K562 (cell line): ENCODE results near the gene ACTR3C. TPM values are rescaled to one million over a fixed set of nuclear protein-coding genes. Genes with fewer than 3 reads are reported as not detected.

ENCODE experiments used
- ATAC-seq: fragments of 200-7000 bp; cut with Tn5 transposase; 3 replicates; pipeline ENCODE4 v1.9.1; 2020; ENCODE audit warnings: moderate library complexity
- BruUV-seq: library from RNA; stranded (reverse); fragments of 400-500 nt; replicated peaks from 2 replicates; lab custom pipeline; 2021; lab: Mats Ljungman, UMichigan
- CTCF ChIA-PET: fragments of 300-600 bp; formaldehyde crosslinking; extraction: SDS; loops from one replicate; lab custom pipeline; 2021; ENCODE audit warnings: low intra/inter-chr PET ratio; lab: Yijun Ruan, JAX
- POLR2A ChIA-PET: fragments of 300-600, 350-650 bp; sonication (Branson Sonifier 250); formaldehyde crosslinking; extraction: SDS; loops from one replicate; lab custom pipeline; 2021; ENCODE audit warnings: antibody characterized with exemption, inconsistent platforms; lab: Yijun Ruan, JAX
- DNase-seq, 4 experiments: peaks; one replicate each; pipeline versions ENCODE4 v3.0.0 to v3.0.0-alpha.2; 2011 to 2018; ENCODE audit warnings: low spot score in 3 of 4, mixed read lengths in 3 of 4; ENCODE audit errors: extremely low read depth in 1 of 4
- FAIRE-seq: peaks from 2 replicates; lab custom pipeline; 2011; peaks lifted over from hg19 to GRCh38; lab: Jason Lieb, UNC
- H2AFZ ChIP-seq: 2 replicates; pipeline ENCODE4 v1.6.0; 2011; ENCODE audit warnings: low read depth, low read length, control low read depth, inconsistent platforms
- H3K27ac ChIP-seq: fragments of 200-600 bp; 3 replicates; pipeline ENCODE4 v1.8.0; 2011; ENCODE audit warnings: low read depth, mild to moderate bottlenecking, control low read depth, inconsistent platforms, low read length, moderate library complexity, mixed read lengths; ENCODE audit errors: extremely low read depth
- H3K27me3 ChIP-seq, 2 experiments: fragments of 300-600 bp in 1 of 2; 2 replicates in 1 of 2; 3 replicates in 1 of 2; pipeline versions ENCODE4 v1.6.0 to v1.8.0; 2011; ENCODE audit warnings: inconsistent platforms in 2 of 2, low read length in 2 of 2, mild to moderate bottlenecking in 1 of 2, mixed read lengths in 1 of 2, moderate library complexity in 1 of 2; ENCODE audit not compliant: control insufficient read depth in 2 of 2, insufficient read depth in 2 of 2
- H3K36me3 ChIP-seq: fragments of 300-600 bp; 3 replicates; pipeline ENCODE4 v1.8.0; 2011; ENCODE audit warnings: mild to moderate bottlenecking, low read length, inconsistent platforms; ENCODE audit not compliant: control insufficient read depth, insufficient read depth
- H3K4me1 ChIP-seq, 2 experiments: fragments of 200-600 bp in 1 of 2; replicated peaks in 1 of 2; 2 replicates in 1 of 2; 3 replicates in 1 of 2; pipeline versions ENCODE4 v1.5.1 to v1.8.0; 2011; ENCODE audit warnings: inconsistent platforms in 2 of 2, low read length in 2 of 2, mild to moderate bottlenecking in 1 of 2, mixed read lengths in 1 of 2, moderate library complexity in 1 of 2; ENCODE audit not compliant: control insufficient read depth in 2 of 2, insufficient read depth in 2 of 2
- H3K4me2 ChIP-seq: 2 replicates; pipeline ENCODE4 v1.6.1; 2011; ENCODE audit warnings: low read length, control low read depth, inconsistent platforms, mixed read lengths; ENCODE audit not compliant: insufficient read depth
- H3K4me3 ChIP-seq: fragments of 200-600 bp; sonication (generic), shearing (Covaris generic); 2 replicates; pipeline ENCODE4 v1.5.1; 2016; ENCODE audit warnings: control low read depth, inconsistent platforms
- H3K79me2 ChIP-seq: fragments of 200-600 bp; 3 replicates; pipeline ENCODE4 v1.8.0; 2011; ENCODE audit warnings: low read length, inconsistent platforms; ENCODE audit not compliant: control insufficient read depth, insufficient read depth
- H3K9ac ChIP-seq, 2 experiments: 2 replicates each; pipeline versions ENCODE4 v1.6.0 to v1.6.1; 2011; ENCODE audit warnings: low read depth in 2 of 2, low read length in 2 of 2, control low read depth in 1 of 2, inconsistent platforms in 1 of 2, mild to moderate bottlenecking in 1 of 2, mixed read lengths in 1 of 2; ENCODE audit not compliant: insufficient read depth in 1 of 2
- H3K9me1 ChIP-seq: one replicate; pipeline ENCODE4 v1.6.0; 2011; ENCODE audit warnings: inconsistent platforms, mild to moderate bottlenecking, low read length, moderate library complexity; ENCODE audit not compliant: control insufficient read depth, insufficient read depth
- H3K9me3 ChIP-seq: replicated peaks from 2 replicates; pipeline ENCODE4 v1.5.1; 2011; ENCODE audit warnings: low read depth, low read length, inconsistent platforms; ENCODE audit not compliant: control insufficient read depth, insufficient read depth
- H4K20me1 ChIP-seq: replicated peaks from 2 replicates; pipeline ENCODE4 v1.6.1; 2011; ENCODE audit warnings: low read length, inconsistent platforms, mixed read lengths; ENCODE audit not compliant: control insufficient read depth, insufficient read depth
- FUS ChIP-seq: fragments of 200-400 bp; formaldehyde crosslinking; optimal IDR thresholded peaks from 2 replicates; pipeline ENCODE3; 2017; ENCODE audit warnings: low read depth, low read length
- GTF2E2 ChIP-seq: fragments of 200-800 bp; sonication (Bioruptor generic); IDR thresholded peaks from 2 replicates; pipeline ENCODE4 v1.6.1; 2016; ENCODE audit warnings: missing genetic modification characterization, missing compliant biosample characterization
- HMBOX1 ChIP-seq: sonication (generic); IDR thresholded peaks from 2 replicates; pipeline ENCODE4 v1.6.1; 2016
- LCOR ChIP-seq: sonication (generic); formaldehyde crosslinking; IDR thresholded peaks from 2 replicates; pipeline ENCODE4 v1.8.0; 2022; ENCODE audit warnings: mild to moderate bottlenecking, missing genetic modification reagents
- SP1 ChIP-seq: sonication (generic); formaldehyde crosslinking; IDR thresholded peaks from 2 replicates; pipeline ENCODE4 v1.8.1; 2022; ENCODE audit warnings: mild to moderate bottlenecking, missing genetic modification reagents
- WGBS: fragments of 100-300 bp; shearing (Covaris generic); methylation state at CpG from one replicate; pipeline ENCODE4 v1.1.6; 2016; ENCODE audit warnings: low coverage, mixed read lengths; ENCODE audit not compliant: insufficient coverage; ENCODE audit errors: missing lambda C conversion rate; 5-methylcytosine and 5-hydroxymethylcytosine counted together
- in situ Hi-C: fragments of 300-500 bp; cut with MboI; formaldehyde crosslinking; loops from 4 replicates; pipeline ENCODE4 v1.15.0; 2018; ENCODE audit warnings: inconsistent platforms, mixed read lengths
- intact Hi-C: fragments of 100-400 bp; cut with micrococcal nuclease; formaldehyde crosslinking; loops from 2 replicates; pipeline ENCODE4 v1.14.2; 2022
- polyA plus RNA-seq, 8 experiments: library from polyadenylated mRNA; depleted of rRNA in 4 of 8; stranded (reverse) in 5 of 8; unstranded in 3 of 8; fragments of >200 nt; fragmentation: Nextera tagmentation in 2 of 8; fragmentation: Illumina TruSeq in 1 of 8; extraction: Ambion mirVana in 2 of 8; extraction: Trizol in 1 of 8; gene quantifications; 2 replicates each; pipeline versions ENCODE4 v1.2.1 to v1.2.3, GENCODE V29; 2011 to 2014; ENCODE audit warnings: inconsistent platforms in 1 of 8, missing spikeins in 1 of 8
- total RNA-seq, 7 experiments: library from RNA; depleted of rRNA in 6 of 7; stranded (reverse); fragments of >200 nt in 6 of 7; fragmentation: Illumina TruSeq in 2 of 7; extraction: Trizol in 2 of 7; gene quantifications; 2 replicates each; pipeline versions ENCODE4 v1.2.1 to v1.2.3, GENCODE V29; 2011 to 2021; ENCODE audit warnings: low replicate concordance in 1 of 7
- TF ChIP-seq, protein P1 (sequence below): fragments of 450-650 bp; IDR thresholded peaks from 2 replicates; pipeline ENCODE4 v1.6.1; 2017; ENCODE audit warnings: antibody characterized with exemption, mild to moderate bottlenecking

The ACTR3C gene
- total and polyA plus RNA-seq, 9 of the 15 experiments (the other 6 are each of a cell fraction or from before 2014, with no cell fraction given), result 9.0 to 35.4 (median 13.3) TPM

GRCh38 chr7:150326657-150327268 lies 3.4 kb upstream of the ACTR3C start (continued):
- TF ChIP-seq, protein P1, sequence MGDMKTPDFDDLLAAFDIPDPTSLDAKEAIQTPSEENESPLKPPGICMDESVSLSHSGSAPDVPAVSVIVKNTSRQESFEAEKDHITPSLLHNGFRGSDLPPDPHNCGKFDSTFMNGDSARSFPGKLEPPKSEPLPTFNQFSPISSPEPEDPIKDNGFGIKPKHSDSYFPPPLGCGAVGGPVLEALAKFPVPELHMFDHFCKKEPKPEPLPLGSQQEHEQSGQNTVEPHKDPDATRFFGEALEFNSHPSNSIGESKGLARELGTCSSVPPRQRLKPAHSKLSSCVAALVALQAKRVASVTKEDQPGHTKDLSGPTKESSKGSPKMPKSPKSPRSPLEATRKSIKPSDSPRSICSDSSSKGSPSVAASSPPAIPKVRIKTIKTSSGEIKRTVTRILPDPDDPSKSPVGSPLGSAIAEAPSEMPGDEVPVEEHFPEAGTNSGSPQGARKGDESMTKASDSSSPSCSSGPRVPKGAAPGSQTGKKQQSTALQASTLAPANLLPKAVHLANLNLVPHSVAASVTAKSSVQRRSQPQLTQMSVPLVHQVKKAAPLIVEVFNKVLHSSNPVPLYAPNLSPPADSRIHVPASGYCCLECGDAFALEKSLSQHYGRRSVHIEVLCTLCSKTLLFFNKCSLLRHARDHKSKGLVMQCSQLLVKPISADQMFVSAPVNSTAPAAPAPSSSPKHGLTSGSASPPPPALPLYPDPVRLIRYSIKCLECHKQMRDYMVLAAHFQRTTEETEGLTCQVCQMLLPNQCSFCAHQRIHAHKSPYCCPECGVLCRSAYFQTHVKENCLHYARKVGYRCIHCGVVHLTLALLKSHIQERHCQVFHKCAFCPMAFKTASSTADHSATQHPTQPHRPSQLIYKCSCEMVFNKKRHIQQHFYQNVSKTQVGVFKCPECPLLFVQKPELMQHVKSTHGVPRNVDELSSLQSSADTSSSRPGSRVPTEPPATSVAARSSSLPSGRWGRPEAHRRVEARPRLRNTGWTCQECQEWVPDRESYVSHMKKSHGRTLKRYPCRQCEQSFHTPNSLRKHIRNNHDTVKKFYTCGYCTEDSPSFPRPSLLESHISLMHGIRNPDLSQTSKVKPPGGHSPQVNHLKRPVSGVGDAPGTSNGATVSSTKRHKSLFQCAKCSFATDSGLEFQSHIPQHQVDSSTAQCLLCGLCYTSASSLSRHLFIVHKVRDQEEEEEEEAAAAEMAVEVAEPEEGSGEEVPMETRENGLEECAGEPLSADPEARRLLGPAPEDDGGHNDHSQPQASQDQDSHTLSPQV, result no peak
- TF ChIP-seq FUS (no peak), LCOR (CRISPR knock-in tag) (no peak), HMBOX1 (no peak)

GRCh38 chr7:150325901-150326300 lies 2.6 kb upstream of the ACTR3C start:
- Histone ChIP-seq H3K36me3 (peaks cover 67% of the 10 kb centered on the region), H3K4me1 (peaks cover 27 to 54% of the 10 kb centered on the region in 2 experiments), H3K9me3 (no peaks in the 10 kb centered on the region), H3K4me2 (no peak overlapping the region), H3K27me3 (no peaks in the 10 kb centered on the region), H3K9me1 (no peaks in the 10 kb centered on the region), H3K79me2 (peaks cover 74% of the 10 kb centered on the region), H2AFZ (no peak overlapping the region), H3K9ac (no peak overlapping the region), H3K27ac (no peak overlapping the region), H3K4me3 (no peak overlapping the region), H4K20me1 (no peaks in the 10 kb centered on the region; the same call in 1 of the 2 replicates)
- intact Hi-C loops (no loop called here), in situ Hi-C loops (no loop called here)
- WGBS, result 97% methylated on average over 6 of the region's 6 CpGs
- BruUV-seq, result no TSS peak
- ATAC-seq, result no peak
- peak in 1 of 4 experiments; percentile 12 for DNase-seq
- 0 out of 2 replicates have a peak, but pooled peaks have one; percentile 13 for TF ChIP-seq SP1 (CRISPR knock-in tag)
- no peak for TF ChIP-seq GTF2E2 (tag)
- ChIA-PET POLR2A (interaction anchor here (0.9 to 5.9 kb wide), 8 partner anchors 9 to 85 kb away, joined by 3 to 35 read pairs (median 6); no protein-coding TSS in a partner anchor), CTCF (interaction anchor here (0.7 kb wide), 1 partner anchor 777 kb away, joined by 3 read pairs; no protein-coding TSS in a partner anchor)
- FAIRE-seq, result no peak
